Uterine smooth muscle cell (primary cell): ENCODE data around the gene SLC26A8. TPM values are rescaled to one million over a fixed set of nuclear protein-coding genes. Genes with fewer than 3 reads are reported as not detected.

Source experiments
- total RNA-seq: library from RNA; depleted of rRNA; stranded (reverse); fragments of >200 nt; gene quantifications from 2 replicates; pipeline ENCODE4 v1.2.3, GENCODE V29; 2014

SLC26A8 gene
- not detected in 2 replicates for total RNA-seq

GRCh38 chr6:36023996-36024795 is at the start of gene SLC26A8:
SLC26A8 (minus strand) TSS chr6:36024641; CDS start chr6:36019707, 4,934 bp downstream.

GRCh38 chr6:36027501-36028087 is 3.2 kb upstream of the SLC26A8 start, which contains the start of gene MAPK14:
MAPK14 (plus strand) TSS chr6:36027808; CDS start chr6:36028158, 350 bp downstream.

DNA sequence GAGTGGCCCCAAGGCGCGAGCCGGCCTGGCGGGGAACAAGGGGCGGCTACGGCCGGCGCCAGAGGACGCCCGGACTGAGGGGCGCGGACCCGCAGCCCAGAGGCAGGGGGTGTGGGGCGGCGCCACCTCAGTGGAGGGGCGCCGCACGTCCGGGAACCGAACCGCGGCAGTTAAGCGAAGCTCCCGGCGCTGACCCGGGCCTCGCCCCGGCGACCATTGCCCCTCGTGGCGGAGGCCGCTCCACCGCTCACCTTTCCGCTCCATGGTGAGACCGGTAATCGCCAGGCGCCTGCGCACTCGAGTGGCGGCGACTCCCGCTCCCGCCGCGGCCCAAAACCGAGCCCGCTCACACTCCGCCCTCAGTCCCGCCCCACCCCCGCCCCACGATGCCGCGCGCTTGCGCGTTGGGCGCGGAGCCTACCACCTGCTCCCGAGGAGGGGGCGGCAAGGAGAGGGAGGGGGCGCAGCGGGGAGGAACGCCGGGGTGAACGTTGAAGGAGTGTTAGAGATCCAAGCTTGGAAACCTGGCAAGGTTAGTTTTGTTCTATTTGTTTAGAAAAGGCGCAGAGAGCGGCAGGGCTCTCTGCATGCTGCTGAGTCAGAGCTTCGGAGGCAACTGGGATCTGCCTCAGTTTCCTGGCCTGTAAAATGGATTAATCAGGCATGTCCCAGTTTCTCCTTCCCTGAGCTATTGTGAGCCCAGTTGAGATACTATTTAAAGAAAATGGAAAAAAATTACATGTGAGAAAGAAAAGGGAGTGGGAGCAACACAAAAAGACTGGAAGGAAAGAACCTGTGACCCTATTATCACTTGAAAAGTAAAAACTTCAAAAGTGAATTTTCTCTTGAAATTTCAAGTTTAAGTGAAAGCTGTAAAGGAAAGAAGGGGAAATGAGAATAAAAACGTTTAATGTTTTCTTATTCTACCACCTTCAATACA is 103.4 kb downstream of the SLC26A8 start, which contains the start of gene SRPK1:
Gene SRPK1, minus strand, starts transcription at position 306 of the 940 bp plus-strand sequence. Its CDS starts 42 bp downstream, at position 264.

Other genes starting within 250 kb of the SLC26A8 start
- not detected in 2 replicates for gene CLPSL2, start 248.0 kb downstream of the SLC26A8 start, total RNA-seq
- gene CLPSL1, start 243.6 kb downstream of the SLC26A8 start, total RNA-seq, result not detected in 2 replicates
- gene CLPS, start 227.3 kb downstream of the SLC26A8 start, total RNA-seq, result not detected in 2 replicates
- gene LHFPL5, start 219.3 kb downstream of the SLC26A8 start, total RNA-seq, result not detected in 2 replicates
- gene SRPK1, start 103.5 kb downstream of the SLC26A8 start, total RNA-seq, result 59.9 and 111 TPM in 2 replicates
- gene MAPK14, start 3.2 kb upstream of the SLC26A8 start, total RNA-seq, result 69.8 and 71.7 TPM in 2 replicates
- gene MAPK13, start 105.9 kb upstream of the SLC26A8 start, total RNA-seq, result 28.2 and 34.1 TPM in 2 replicates
- gene BRPF3, start 172.1 kb upstream of the SLC26A8 start, total RNA-seq, result 17.2 and 20.9 TPM in 2 replicates
- not detected in 2 replicates for gene PNPLA1, start 245.4 kb upstream of the SLC26A8 start, total RNA-seq